ENCODE data around the gene NOTCH1. TPM values are rescaled to one million over a fixed set of nuclear protein-coding genes. Genes with fewer than 3 reads are reported as not detected.
A peak's percentile ranks its signal among the peaks of the same experiment; 100 is the strongest.

NOTCH1 gene
- polyA plus RNA-seq, 2 of the 4 experiments (the other 2 are of a cell fraction): 0.88 to 5.7 TPM

DNA sequence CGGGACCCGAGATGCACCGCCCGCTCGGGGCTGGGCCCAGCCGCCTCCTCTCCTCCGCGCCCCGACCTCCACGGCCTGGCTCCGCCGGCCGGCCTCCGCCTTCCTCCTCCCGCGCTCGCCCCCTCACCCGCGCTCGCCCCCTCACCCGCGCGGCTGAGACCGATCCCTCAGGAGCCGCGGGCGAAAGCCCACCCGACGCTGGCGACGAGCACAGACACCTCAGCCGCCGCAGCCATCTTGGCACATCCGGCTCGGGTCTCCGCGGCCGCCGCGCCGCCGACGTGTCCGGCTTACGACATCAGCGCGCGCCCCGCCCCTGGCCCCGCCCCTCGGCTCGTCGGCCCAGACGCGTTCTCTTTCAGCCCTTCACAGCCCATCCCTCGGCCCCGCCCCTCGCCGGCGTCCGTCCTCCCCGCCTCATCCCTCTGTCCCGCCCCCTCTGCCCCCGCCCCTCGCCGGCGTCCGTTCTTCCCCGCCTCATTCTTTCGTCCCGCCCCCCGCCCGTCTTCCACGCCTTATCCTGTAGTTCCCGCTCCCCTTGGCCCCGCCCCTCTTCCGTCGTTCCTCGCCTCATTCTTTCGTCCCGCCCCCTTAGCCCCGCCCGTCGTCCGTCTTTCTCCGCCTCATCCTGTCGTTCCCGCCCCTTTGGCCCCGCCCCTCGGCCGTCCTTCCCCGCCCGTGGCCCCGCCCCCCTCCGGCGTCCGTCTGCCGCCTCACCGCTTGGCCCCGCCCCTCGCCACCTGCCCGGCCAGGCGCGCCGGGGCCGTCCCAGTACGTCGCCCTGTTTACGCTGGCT, 62.9 kb downstream of the NOTCH1 start, which contains the start of gene SEC16A (continued):
- TF ChIP-seq POLR2AphosphoS2 (conservative IDR thresholded peaks at IDR 0.05; ENCODE audit: low read length) (no peak), HEYL (CRISPR knock-in tag; IDR thresholded peaks at IDR 0.05) (no peak), EHF (CRISPR knock-in tag; IDR thresholded peaks at IDR 0.05) (no peak), HOXA7 (CRISPR knock-in tag; IDR thresholded peaks at IDR 0.05) (no peak), CBX8 (IDR thresholded peaks at IDR 0.05) (no peak), JUNB (IDR thresholded peaks at IDR 0.05) (no peak)
- TF ChIP-seq, protein P1, sequence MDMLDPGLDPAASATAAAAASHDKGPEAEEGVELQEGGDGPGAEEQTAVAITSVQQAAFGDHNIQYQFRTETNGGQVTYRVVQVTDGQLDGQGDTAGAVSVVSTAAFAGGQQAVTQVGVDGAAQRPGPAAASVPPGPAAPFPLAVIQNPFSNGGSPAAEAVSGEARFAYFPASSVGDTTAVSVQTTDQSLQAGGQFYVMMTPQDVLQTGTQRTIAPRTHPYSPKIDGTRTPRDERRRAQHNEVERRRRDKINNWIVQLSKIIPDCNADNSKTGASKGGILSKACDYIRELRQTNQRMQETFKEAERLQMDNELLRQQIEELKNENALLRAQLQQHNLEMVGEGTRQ (IDR thresholded peaks at IDR 0.05): no peak
- TF ChIP-seq, protein P2, sequence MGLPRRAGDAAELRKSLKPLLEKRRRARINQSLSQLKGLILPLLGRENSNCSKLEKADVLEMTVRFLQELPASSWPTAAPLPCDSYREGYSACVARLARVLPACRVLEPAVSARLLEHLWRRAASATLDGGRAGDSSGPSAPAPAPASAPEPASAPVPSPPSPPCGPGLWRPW (IDR thresholded peaks at IDR 0.05): no peak

DNA sequence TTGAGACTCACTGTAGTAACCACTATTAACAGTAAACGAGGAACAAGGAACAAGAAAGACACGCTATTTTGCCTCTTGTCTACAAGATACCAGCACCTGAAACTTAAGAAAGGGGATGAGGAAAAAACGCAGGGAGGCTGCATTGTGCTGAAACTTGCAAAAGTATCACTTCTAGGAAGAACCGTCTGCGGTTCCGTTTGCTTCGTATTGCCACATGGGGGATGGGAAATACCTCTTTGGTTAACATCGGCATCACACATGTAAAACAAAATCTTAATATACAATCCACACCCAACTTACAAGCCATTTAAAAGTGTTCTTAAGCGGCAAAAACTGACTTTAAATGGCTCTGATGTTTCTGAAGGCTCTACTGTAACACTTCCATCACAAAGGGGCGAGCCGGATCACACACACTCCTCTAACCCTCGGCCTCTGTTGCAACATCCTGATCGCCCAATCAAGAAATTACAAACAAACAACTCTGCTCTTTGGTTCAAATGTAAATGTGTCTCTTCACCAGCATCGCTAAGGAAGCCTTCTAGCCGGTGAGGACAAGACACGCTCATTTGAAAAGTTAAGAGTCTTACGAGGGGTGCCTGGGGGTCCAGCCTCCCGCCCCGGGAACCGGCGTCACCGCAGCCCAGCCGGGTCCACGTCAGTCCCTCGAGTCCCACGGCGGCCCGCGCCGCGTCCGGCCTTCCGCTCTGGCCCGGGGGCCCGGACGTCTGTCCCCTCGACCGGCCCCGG, 63.6 kb downstream of the NOTCH1 start:
- ChIA-PET CTCF (no interaction called here), POLR2A (no interaction called here)
- H3K4me1 ChIP-seq: peaks cover 15% of the 10 kb centered on the region
- peak overlapping the region; percentile 96 for H3K4me3 ChIP-seq
- 4% methylated on average over 25 of the region's 39 CpGs for WGBS (ENCODE audit: missing lambda C conversion rate)
- DNase-seq (ENCODE audit: low read depth in 1 of 2, low spot score in 1 of 2) (peak in 1 of 2 experiments; percentile 42), FAIRE-seq (no peak), ATAC-seq (no peak)
- peak overlapping the region; percentile 91 to 98 for H3K27ac ChIP-seq
- peak overlapping the region; percentile 82 for H3K4me2 ChIP-seq
- H3K9me3 ChIP-seq: no peaks in the 10 kb centered on the region
- TF ChIP-seq, protein P3, sequence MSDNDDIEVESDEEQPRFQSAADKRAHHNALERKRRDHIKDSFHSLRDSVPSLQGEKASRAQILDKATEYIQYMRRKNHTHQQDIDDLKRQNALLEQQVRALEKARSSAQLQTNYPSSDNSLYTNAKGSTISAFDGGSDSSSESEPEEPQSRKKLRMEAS (IDR thresholded peaks at IDR 0.05): peak; percentile 25; the same call in 1 of the 2 replicates
- TF ChIP-seq, protein P4, sequence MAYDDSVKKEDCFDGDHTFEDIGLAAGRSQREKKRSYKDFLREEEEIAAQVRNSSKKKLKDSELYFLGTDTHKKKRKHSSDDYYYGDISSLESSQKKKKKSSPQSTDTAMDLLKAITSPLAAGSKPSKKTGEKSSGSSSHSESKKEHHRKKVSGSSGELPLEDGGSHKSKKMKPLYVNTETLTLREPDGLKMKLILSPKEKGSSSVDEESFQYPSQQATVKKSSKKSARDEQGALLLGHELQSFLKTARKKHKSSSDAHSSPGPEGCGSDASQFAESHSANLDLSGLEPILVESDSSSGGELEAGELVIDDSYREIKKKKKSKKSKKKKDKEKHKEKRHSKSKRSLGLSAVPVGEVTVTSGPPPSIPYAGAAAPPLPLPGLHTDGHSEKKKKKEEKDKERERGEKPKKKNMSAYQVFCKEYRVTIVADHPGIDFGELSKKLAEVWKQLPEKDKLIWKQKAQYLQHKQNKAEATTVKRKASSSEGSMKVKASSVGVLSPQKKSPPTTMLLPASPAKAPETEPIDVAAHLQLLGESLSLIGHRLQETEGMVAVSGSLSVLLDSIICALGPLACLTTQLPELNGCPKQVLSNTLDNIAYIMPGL (CRISPR knock-in tag; IDR thresholded peaks at IDR 0.05; ENCODE audit: borderline replicate concordance): no peak
- TF ChIP-seq CEBPB (IDR thresholded peaks at IDR 0.05): peak; percentile 56 to 80; a peak in 3 of 4 replicates

DNA sequence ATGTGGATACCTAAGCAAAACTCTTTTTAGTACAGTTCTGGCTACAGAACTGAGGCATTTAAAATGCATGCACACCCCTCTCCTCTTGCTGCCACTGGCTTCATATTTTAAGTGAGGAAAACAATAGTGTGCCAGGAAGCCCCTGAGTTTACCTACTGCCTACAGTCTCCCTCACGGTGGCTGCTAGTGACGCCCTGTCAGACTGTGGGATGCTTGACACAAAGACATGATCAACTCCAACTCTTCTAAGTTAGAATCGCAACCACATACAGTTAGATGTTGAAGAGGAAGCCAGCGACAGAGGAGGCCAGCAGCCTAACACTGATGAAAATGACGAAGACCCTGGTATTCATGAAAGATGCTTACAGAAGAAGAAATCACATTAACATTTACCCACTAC, 64.3 kb downstream of the NOTCH1 start:
- ChIA-PET POLR2A (interaction anchor here (0.7 kb wide), 1 partner anchor 1402 kb away, joined by 4 read pairs; no protein-coding TSS in a partner anchor), CTCF (interaction anchor here (1.3 kb wide), 1 partner anchor 150 kb away, joined by 7 read pairs; no protein-coding TSS in a partner anchor)
- no peak for ATAC-seq
- Histone ChIP-seq H3K27ac (peak overlapping the region; percentile 91 to 98; a peak in 4 of 6 replicates), H3K4me1 (peaks cover 15% of the 10 kb centered on the region), H3K4me3 (peak overlapping the region; percentile 96), H3K9me3 (no peaks in the 10 kb centered on the region), H3K4me2 (peak overlapping the region; percentile 82)
- 61% methylated on average over 5 of the region's 5 CpGs for WGBS (ENCODE audit: missing lambda C conversion rate)
- FAIRE-seq: no peak
- TF ChIP-seq EP300 (IDR thresholded peaks at IDR 0.05) (no peak), EHF (CRISPR knock-in tag; IDR thresholded peaks at IDR 0.05) (no peak), MAFK (IDR thresholded peaks at IDR 0.05; ENCODE audit: partially characterized antibody) (no peak), HOXB5 (CRISPR knock-in tag; IDR thresholded peaks at IDR 0.05) (no peak), KDM5A (IDR thresholded peaks at IDR 0.05) (no peak), JUN (IDR thresholded peaks at IDR 0.05) (no peak)
- TF ChIP-seq, protein P5, sequence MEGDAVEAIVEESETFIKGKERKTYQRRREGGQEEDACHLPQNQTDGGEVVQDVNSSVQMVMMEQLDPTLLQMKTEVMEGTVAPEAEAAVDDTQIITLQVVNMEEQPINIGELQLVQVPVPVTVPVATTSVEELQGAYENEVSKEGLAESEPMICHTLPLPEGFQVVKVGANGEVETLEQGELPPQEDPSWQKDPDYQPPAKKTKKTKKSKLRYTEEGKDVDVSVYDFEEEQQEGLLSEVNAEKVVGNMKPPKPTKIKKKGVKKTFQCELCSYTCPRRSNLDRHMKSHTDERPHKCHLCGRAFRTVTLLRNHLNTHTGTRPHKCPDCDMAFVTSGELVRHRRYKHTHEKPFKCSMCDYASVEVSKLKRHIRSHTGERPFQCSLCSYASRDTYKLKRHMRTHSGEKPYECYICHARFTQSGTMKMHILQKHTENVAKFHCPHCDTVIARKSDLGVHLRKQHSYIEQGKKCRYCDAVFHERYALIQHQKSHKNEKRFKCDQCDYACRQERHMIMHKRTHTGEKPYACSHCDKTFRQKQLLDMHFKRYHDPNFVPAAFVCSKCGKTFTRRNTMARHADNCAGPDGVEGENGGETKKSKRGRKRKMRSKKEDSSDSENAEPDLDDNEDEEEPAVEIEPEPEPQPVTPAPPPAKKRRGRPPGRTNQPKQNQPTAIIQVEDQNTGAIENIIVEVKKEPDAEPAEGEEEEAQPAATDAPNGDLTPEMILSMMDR (IDR thresholded peaks at IDR 0.05): no peak
- TF ChIP-seq, protein P6, sequence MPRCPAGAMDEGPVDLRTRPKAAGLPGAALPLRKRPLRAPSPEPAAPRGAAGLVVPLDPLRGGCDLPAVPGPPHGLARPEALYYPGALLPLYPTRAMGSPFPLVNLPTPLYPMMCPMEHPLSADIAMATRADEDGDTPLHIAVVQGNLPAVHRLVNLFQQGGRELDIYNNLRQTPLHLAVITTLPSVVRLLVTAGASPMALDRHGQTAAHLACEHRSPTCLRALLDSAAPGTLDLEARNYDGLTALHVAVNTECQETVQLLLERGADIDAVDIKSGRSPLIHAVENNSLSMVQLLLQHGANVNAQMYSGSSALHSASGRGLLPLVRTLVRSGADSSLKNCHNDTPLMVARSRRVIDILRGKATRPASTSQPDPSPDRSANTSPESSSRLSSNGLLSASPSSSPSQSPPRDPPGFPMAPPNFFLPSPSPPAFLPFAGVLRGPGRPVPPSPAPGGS (IDR thresholded peaks at IDR 0.05): no peak
- TF ChIP-seq, protein P7, sequence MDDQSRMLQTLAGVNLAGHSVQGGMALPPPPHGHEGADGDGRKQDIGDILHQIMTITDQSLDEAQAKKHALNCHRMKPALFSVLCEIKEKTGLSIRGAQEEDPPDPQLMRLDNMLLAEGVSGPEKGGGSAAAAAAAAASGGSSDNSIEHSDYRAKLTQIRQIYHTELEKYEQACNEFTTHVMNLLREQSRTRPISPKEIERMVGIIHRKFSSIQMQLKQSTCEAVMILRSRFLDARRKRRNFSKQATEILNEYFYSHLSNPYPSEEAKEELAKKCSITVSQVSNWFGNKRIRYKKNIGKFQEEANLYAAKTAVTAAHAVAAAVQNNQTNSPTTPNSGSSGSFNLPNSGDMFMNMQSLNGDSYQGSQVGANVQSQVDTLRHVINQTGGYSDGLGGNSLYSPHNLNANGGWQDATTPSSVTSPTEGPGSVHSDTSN (IDR thresholded peaks at IDR 0.05): no peak
- DNase-seq (ENCODE audit: low read depth in 1 of 2, low spot score in 1 of 2): no peak
